OCI-LY3 (cell line): ENCODE results near the gene PDE5A.
"Not testable (repeated sequence)": the region's sequence is repeated elsewhere in the genome, so short reads cannot be mapped to it uniquely, and the experiment has no call there.

ENCODE experiments used
- H2AFZ ChIP-seq: fragments of 200-600, 300-600 bp; shearing (Covaris generic); 2 replicates; pipeline ENCODE4 v1.6.0; 2014; ENCODE audit warnings: antibody characterized with exemption, low read depth, low read length
- H3K27ac ChIP-seq: fragments of 200-600, 300-600 bp; sonication (generic); 2 replicates; pipeline ENCODE4 v1.5.1; 2014; ENCODE audit warnings: mild to moderate bottlenecking, low read length, moderate library complexity, mixed read lengths
- H3K27me3 ChIP-seq: fragments of 200-600, 300-600 bp; sonication (generic); 2 replicates; pipeline ENCODE4 v1.6.1; 2014; ENCODE audit warnings: low read depth, low read length, mixed read lengths
- H3K36me3 ChIP-seq: fragments of 200-600, 300-600 bp; sonication (generic); replicated peaks from 2 replicates; pipeline ENCODE3; 2014; ENCODE audit warnings: low read depth, low read length, mixed read lengths
- H3K4me1 ChIP-seq: fragments of 300-600, 200-600 bp; sonication (generic); 2 replicates; pipeline ENCODE4 v1.6.1; 2014; ENCODE audit warnings: low read length, mixed read lengths
- H3K4me2 ChIP-seq: fragments of 200-600, 300-600 bp; sonication (generic); 2 replicates; pipeline ENCODE4 v1.6.1; 2014; ENCODE audit warnings: low read length, mixed read lengths
- H3K4me3 ChIP-seq: fragments of 300-600, 200-600 bp; sonication (generic); 2 replicates; pipeline ENCODE4 v1.5.1; 2014; ENCODE audit warnings: antibody characterized with exemption, mild to moderate bottlenecking, low read length, moderate library complexity
- H3K79me2 ChIP-seq: fragments of 300-600, 200-600 bp; shearing (Covaris generic); 2 replicates; pipeline ENCODE4 v1.6.1; 2014; ENCODE audit warnings: mild to moderate bottlenecking, low read length, mixed read lengths
- H3K9ac ChIP-seq: fragments of 300-600, 200-600 bp; shearing (Covaris generic); 2 replicates; pipeline ENCODE4 v1.6.0; 2014; ENCODE audit warnings: mild to moderate bottlenecking, low read length, moderate library complexity
- H3K9me3 ChIP-seq: fragments of 200-600, 300-600 bp; shearing (Covaris generic); 2 replicates; pipeline ENCODE4 v1.6.1; 2014; ENCODE audit warnings: low read length, mixed read lengths; ENCODE audit not compliant: insufficient read depth
- H4K20me1 ChIP-seq: fragments of 200-600, 300-600 bp; sonication (generic); 2 replicates; pipeline ENCODE4 v1.6.1; 2016; ENCODE audit warnings: low read length, mixed read lengths; ENCODE audit not compliant: insufficient read depth

Gene PDE5A

DNA sequence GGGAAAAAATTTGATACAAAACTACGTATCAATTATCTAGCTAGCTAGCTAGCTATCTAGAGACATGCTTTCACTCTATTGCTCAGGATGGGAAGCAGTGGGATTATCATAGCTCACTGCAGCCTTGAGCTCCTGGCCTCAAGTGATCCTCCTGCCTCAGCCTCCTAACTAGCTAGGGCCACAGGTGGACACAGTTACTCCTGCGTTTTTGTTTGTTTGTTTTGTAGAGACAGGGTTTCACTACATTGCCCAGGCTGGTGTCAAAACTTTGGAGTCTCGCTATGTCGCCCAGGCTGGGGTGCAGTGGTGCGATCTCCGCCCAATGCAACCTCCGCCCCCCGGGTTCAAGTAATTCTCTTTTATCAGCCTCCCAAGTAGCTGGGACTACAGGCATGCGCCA, 175.3 kb downstream of the PDE5A start:
- H3K27me3 ChIP-seq, H3K9ac ChIP-seq, H3K36me3 ChIP-seq, H3K9me3 ChIP-seq, H2AFZ ChIP-seq, H4K20me1 ChIP-seq, H3K4me3 ChIP-seq, H3K4me1 ChIP-seq, H3K4me2 ChIP-seq, H3K27ac ChIP-seq: not testable (repeated sequence)
- peaks cover 24% of the 10 kb centered on the region for H3K79me2 ChIP-seq

GRCh38 chr4:119449851-119450250, 178.8 kb downstream of the PDE5A start:
- not testable (repeated sequence) for H3K4me3 ChIP-seq, H3K9ac ChIP-seq, H3K4me1 ChIP-seq

More at GRCh38 chr4:119449851-119450250, 178.8 kb downstream of the PDE5A start:
- H2AFZ ChIP-seq, H3K36me3 ChIP-seq, H3K27me3 ChIP-seq, H3K79me2 ChIP-seq, H3K9me3 ChIP-seq, H3K4me2 ChIP-seq, H4K20me1 ChIP-seq, H3K27ac ChIP-seq: not testable (repeated sequence)
